OCI-LY7 (cell line): ENCODE data around the gene RTKN2. TPM values are rescaled to one million over a fixed set of nuclear protein-coding genes. Genes with fewer than 3 reads are reported as not detected.

Experiments used
- BruUV-seq: library from RNA; stranded (reverse); fragments of 400-500 nt; replicated peaks from 2 replicates; lab custom pipeline; 2021; lab: Mats Ljungman, UMichigan
- CTCF ChIA-PET: fragments of 300-600 bp; sonication (Branson Sonifier 250); formaldehyde crosslinking; loops from one replicate; lab custom pipeline; 2022; ENCODE audit warnings: antibody characterized with exemption; ENCODE audit not compliant: unreplicated experiment; lab: Charles Lee
- POLR2A ChIA-PET: fragments of 300-600 bp; sonication (Branson Sonifier 250); formaldehyde crosslinking; loops from one replicate; lab custom pipeline; 2022; ENCODE audit warnings: antibody characterized with exemption; lab: Charles Lee
- DNase-seq: peaks from one replicate; pipeline ENCODE4 v3.0.0-alpha.2; 2015; ENCODE audit warnings: low spot score
- H2AFZ ChIP-seq: fragments of 200-600 bp; sonication (generic), shearing (Covaris generic); 2 replicates; pipeline ENCODE4 v1.6.1; 2014; ENCODE audit warnings: mild to moderate bottlenecking, antibody characterized with exemption, low read length, moderate library complexity
- H3K27ac ChIP-seq: fragments of 200-600 bp; sonication (generic); 2 replicates; pipeline ENCODE4 v1.5.1; 2014; ENCODE audit warnings: mixed run types, low read depth, mild to moderate bottlenecking, moderate library complexity, low read length, inconsistent platforms; ENCODE audit not compliant: poor library complexity, severe bottlenecking
- H3K36me3 ChIP-seq: fragments of 200-600 bp; sonication (generic); 2 replicates; pipeline ENCODE4 v1.6.1; 2014; ENCODE audit warnings: mild to moderate bottlenecking, antibody characterized with exemption, low read length, moderate library complexity, mixed read lengths; ENCODE audit not compliant: insufficient read depth
- H3K4me1 ChIP-seq: fragments of 200-600 bp; sonication (generic); 2 replicates; pipeline ENCODE4 v1.5.1; 2014; ENCODE audit warnings: mild to moderate bottlenecking, low read length; ENCODE audit not compliant: insufficient read depth, poor library complexity, severe bottlenecking
- H3K4me2 ChIP-seq: fragments of 200-600 bp; sonication (generic); 2 replicates; pipeline ENCODE4 v1.6.1; 2014; ENCODE audit warnings: mild to moderate bottlenecking, low read length
- H3K4me3 ChIP-seq: fragments of 200-600 bp; sonication (generic); 2 replicates; pipeline ENCODE4 v1.5.1; 2014; ENCODE audit warnings: mild to moderate bottlenecking, low read depth, low read length; ENCODE audit not compliant: poor library complexity, severe bottlenecking
- H3K79me2 ChIP-seq: fragments of 200-600 bp; sonication (generic); 2 replicates; pipeline ENCODE4 v1.6.1; 2016; ENCODE audit warnings: low read depth, mild to moderate bottlenecking, low read length, moderate library complexity, mixed read lengths; ENCODE audit not compliant: insufficient read depth
- H3K9me2 ChIP-seq: fragments of 200-600 bp; sonication (generic); 2 replicates; pipeline ENCODE4 v1.6.1; 2016; ENCODE audit warnings: mild to moderate bottlenecking, low read length, mixed read lengths; ENCODE audit not compliant: insufficient read depth
- H3K9me3 ChIP-seq: fragments of 200-600 bp; sonication (generic); 2 replicates; pipeline ENCODE4 v1.6.1; 2014; ENCODE audit warnings: mild to moderate bottlenecking, mixed run types, low read length, mixed read lengths
- H4K20me1 ChIP-seq: fragments of 200-600 bp; sonication (generic); 2 replicates; pipeline ENCODE4 v1.6.1; 2014; ENCODE audit warnings: mild to moderate bottlenecking, antibody characterized with exemption, low read length, moderate library complexity, mixed read lengths; ENCODE audit not compliant: insufficient read depth
- EZH2phosphoT487 ChIP-seq: fragments of 200-600 bp; sonication (generic); IDR thresholded peaks from 2 replicates; pipeline ENCODE4 v1.6.1; 2018; ENCODE audit warnings: low read depth, borderline replicate concordance, mild to moderate bottlenecking, mixed run types, antibody characterized with exemption, low read length, moderate library complexity, mixed read lengths
- intact Hi-C: fragments of 100-400 bp; cut with micrococcal nuclease; formaldehyde crosslinking; loops from one replicate; pipeline ENCODE4 v1.10.0; 2022; ENCODE audit not compliant: unreplicated experiment
- total RNA-seq, 2 experiments: library from RNA; depleted of rRNA in 1 of 2; stranded (reverse); fragments of >200 nt in 1 of 2; shearing (Covaris generic) in 1 of 2; gene quantifications; 2 replicates each; pipeline ENCODE4 v1.2.3, GENCODE V29; 2014 to 2022
- TF ChIP-seq, protein P1 (sequence below): fragments of 200-600 bp; sonication (generic); conservative IDR thresholded peaks from 2 replicates; pipeline ENCODE4 v1.5.1; 2014; ENCODE audit warnings: mild to moderate bottlenecking, antibody characterized with exemption, low read length, moderate library complexity, mixed read lengths

Gene RTKN2
- total RNA-seq, 2 experiments from 2014 or later = 12.3 to 20.4 TPM

DNA sequence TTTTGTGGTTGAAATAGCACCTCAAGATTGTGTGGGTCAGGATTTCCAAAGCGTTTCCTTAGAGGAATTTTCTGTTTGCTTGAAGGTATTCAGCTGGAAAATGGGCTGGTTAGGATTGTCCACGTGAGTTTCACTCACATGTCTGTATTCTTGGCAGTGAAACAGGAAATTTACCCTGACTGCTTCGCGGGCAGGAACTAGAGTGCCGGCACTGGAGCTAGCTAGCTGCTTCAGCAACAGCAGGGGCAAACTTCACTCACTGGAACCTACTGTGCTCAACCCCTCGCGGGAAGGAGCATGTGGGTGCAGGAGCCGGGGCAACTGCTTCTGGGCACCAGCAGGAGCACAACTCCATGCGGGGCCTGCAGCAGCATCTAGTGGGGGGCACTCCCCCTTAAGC, 38.0 kb upstream of the RTKN2 start:
- H3K9me2 ChIP-seq = no peaks in the 10 kb centered on the region
- H3K4me1 ChIP-seq = no peaks in the 10 kb centered on the region
- intact Hi-C loops = no loop called here
- no peaks in the 10 kb centered on the region for H4K20me1 ChIP-seq
- POLR2A ChIA-PET = no interaction called here
- DNase-seq = no peak
- H3K4me2 ChIP-seq = no peak overlapping the region
- no peak overlapping the region for H3K27ac ChIP-seq
- TF ChIP-seq, protein P1, sequence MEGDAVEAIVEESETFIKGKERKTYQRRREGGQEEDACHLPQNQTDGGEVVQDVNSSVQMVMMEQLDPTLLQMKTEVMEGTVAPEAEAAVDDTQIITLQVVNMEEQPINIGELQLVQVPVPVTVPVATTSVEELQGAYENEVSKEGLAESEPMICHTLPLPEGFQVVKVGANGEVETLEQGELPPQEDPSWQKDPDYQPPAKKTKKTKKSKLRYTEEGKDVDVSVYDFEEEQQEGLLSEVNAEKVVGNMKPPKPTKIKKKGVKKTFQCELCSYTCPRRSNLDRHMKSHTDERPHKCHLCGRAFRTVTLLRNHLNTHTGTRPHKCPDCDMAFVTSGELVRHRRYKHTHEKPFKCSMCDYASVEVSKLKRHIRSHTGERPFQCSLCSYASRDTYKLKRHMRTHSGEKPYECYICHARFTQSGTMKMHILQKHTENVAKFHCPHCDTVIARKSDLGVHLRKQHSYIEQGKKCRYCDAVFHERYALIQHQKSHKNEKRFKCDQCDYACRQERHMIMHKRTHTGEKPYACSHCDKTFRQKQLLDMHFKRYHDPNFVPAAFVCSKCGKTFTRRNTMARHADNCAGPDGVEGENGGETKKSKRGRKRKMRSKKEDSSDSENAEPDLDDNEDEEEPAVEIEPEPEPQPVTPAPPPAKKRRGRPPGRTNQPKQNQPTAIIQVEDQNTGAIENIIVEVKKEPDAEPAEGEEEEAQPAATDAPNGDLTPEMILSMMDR = no peak
- TF ChIP-seq EZH2phosphoT487 = no peak
- BruUV-seq = no TSS peak
- no peak overlapping the region for H3K4me3 ChIP-seq
- no peaks in the 10 kb centered on the region for H3K9me3 ChIP-seq
- H2AFZ ChIP-seq = no peak overlapping the region
- CTCF ChIA-PET = no interaction called here
- no peaks in the 10 kb centered on the region for H3K36me3 ChIP-seq
- H3K79me2 ChIP-seq = no peaks in the 10 kb centered on the region

DNA sequence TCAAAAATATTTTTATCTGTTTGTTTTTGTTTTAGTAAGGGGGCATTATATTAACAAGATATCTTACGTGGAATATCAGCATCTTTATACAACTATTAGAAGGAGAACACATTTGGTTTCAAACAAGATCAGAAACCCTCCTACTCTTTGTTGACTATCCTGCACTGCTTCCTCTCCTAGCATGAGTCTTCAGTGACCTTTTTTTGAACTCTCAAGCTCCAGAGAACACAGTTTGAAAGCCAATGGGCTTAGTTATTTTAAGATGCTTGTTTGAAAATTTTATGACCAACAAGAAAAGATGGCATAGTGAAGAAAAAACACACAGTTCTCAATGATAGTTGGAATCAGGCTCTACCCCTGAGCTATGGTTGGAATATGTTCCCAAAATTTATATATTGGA, 37.2 kb upstream of the RTKN2 start:
- POLR2A ChIA-PET = interaction anchor here (0.7 kb wide), 1 partner anchor 80 kb away, joined by 3 read pairs; no protein-coding TSS in a partner anchor
- no peak for DNase-seq
- H3K36me3 ChIP-seq = no peaks in the 10 kb centered on the region
- H3K9me3 ChIP-seq = no peaks in the 10 kb centered on the region
- H3K79me2 ChIP-seq = no peaks in the 10 kb centered on the region
- H3K4me2 ChIP-seq = no peak overlapping the region
- H3K9me2 ChIP-seq = no peaks in the 10 kb centered on the region
- CTCF ChIA-PET = no interaction called here
- no peak overlapping the region for H3K4me3 ChIP-seq
- intact Hi-C loops = no loop called here
- H2AFZ ChIP-seq = no peak overlapping the region
- no TSS peak for BruUV-seq
- TF ChIP-seq EZH2phosphoT487 = no peak
- TF ChIP-seq, protein P1 = no peak
- H4K20me1 ChIP-seq = no peaks in the 10 kb centered on the region
- H3K4me1 ChIP-seq = no peaks in the 10 kb centered on the region
- H3K27ac ChIP-seq = no peak overlapping the region

DNA sequence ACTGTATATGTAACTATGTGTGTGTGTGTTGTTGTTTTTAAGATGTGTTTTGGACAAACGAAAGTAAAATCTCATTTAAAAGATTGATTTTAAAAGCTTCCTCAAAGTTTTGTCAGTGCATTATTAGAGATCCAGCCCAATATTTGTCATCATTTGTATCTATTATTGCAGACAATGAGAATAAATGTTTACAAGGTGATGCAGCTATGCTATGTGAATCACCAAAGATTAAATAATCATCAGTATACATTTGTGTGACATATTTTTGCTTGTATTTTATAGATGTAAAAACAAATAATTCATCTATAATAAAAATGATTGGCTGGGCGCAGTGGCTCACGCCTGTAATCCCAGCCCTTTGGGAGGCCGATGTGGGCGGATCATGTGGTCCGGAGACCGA, 35.3 kb upstream of the RTKN2 start:
- TF ChIP-seq, protein P1 = no peak
- TF ChIP-seq EZH2phosphoT487 = no peak
- ChIA-PET POLR2A (interaction anchor here (0.6 to 0.7 kb wide), 2 partner anchors 27 to 407 kb away, joined by 3 read pairs; no protein-coding TSS in a partner anchor), CTCF (no interaction called here)
- Histone ChIP-seq H3K4me1 (no peaks in the 10 kb centered on the region), H3K9me2 (no peaks in the 10 kb centered on the region), H2AFZ (no peak overlapping the region), H3K9me3 (no peaks in the 10 kb centered on the region), H3K79me2 (no peaks in the 10 kb centered on the region), H3K36me3 (no peaks in the 10 kb centered on the region), H3K4me2 (no peak overlapping the region), H3K27ac (no peak overlapping the region), H3K4me3 (no peak overlapping the region), H4K20me1 (no peaks in the 10 kb centered on the region)
- intact Hi-C loops = no loop called here
- DNase-seq = no peak
- BruUV-seq = no TSS peak
